Right lobe of liver (tissue), 4 donors: ENCODE data around the gene LORICRIN.

Experiments
- POLR2A ChIP-seq: fragments of 450-650 bp; IDR thresholded peaks from one replicate; pipeline ENCODE4 v1.6.1; 2017; ENCODE audit warnings: antibody characterized with exemption, mild to moderate bottlenecking
- TF ChIP-seq, protein P1 (sequence below), 4 donors: fragments of 200-600 bp in 3 of 4; fragments of 450-650 bp in 1 of 4; IDR thresholded peaks; one replicate each; pipeline versions ENCODE4 v1.5.1 to v1.8.0; 2016 to 2022; ENCODE audit warnings: antibody characterized with exemption in 4 of 4, mild to moderate bottlenecking in 2 of 4
- donor health status: DM: no; HTN: no; CAD: no.
- donor health status: DM: no; HTN: no; CAD: no.
- donor health status: DM: no; HTN: yes; CAD: no.

DNA sequence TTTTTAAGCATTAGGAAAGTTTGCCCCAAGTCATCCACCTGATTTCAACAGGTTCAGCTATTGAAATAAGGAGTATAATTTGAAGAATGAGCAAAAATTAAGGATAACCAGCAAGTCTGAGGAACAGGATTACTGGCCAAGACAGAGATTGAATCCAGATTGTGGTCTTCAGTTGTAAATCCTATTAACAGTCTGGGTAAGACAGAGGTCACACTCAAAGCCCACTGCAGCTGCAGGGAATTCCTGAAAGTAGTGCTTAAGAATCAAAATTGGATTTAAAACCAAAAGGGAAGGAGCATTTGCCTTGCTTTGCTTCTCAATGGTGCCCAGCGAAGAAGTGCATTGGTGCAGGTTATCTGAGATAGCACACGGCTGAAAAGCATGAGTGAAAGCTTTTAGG, 6.4 kb upstream of the LORICRIN start:
- TF ChIP-seq, protein P1, sequence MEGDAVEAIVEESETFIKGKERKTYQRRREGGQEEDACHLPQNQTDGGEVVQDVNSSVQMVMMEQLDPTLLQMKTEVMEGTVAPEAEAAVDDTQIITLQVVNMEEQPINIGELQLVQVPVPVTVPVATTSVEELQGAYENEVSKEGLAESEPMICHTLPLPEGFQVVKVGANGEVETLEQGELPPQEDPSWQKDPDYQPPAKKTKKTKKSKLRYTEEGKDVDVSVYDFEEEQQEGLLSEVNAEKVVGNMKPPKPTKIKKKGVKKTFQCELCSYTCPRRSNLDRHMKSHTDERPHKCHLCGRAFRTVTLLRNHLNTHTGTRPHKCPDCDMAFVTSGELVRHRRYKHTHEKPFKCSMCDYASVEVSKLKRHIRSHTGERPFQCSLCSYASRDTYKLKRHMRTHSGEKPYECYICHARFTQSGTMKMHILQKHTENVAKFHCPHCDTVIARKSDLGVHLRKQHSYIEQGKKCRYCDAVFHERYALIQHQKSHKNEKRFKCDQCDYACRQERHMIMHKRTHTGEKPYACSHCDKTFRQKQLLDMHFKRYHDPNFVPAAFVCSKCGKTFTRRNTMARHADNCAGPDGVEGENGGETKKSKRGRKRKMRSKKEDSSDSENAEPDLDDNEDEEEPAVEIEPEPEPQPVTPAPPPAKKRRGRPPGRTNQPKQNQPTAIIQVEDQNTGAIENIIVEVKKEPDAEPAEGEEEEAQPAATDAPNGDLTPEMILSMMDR (IDR thresholded peaks at IDR 0.05) = no peak
- TF ChIP-seq POLR2A = no peak
